Raji (cell line): Measurements from ENCODE around the gene KRTAP2-1.
"Not testable (repeated sequence)": the region's sequence is repeated elsewhere in the genome, so short reads cannot be mapped to it uniquely, and the experiment has no call there.

ENCODE experiments used
- POLR2A ChIP-seq: IDR thresholded peaks from 2 replicates; pipeline ENCODE4 v1.6.1; 2011; ENCODE audit warnings: low read depth, low read length, control low read depth; ENCODE audit not compliant: insufficient read depth

KRTAP2-1 gene

GRCh38 chr17:41020336-41020735, 26.8 kb downstream of the KRTAP2-1 start:
- TF ChIP-seq POLR2A, result no peak

- TF ChIP-seq POLR2A, result no peak
Observed at GRCh38 chr17:41019415-41019814, 27.7 kb downstream of the KRTAP2-1 start.

- TF ChIP-seq POLR2A, result no peak
Observed at GRCh38 chr17:41018541-41018940, 28.6 kb downstream of the KRTAP2-1 start.

GRCh38 chr17:41016578-41017215, 30.4 kb downstream of the KRTAP2-1 start:
- no peak for TF ChIP-seq POLR2A

- TF ChIP-seq POLR2A, result no peak
Observed at GRCh38 chr17:41015454-41015853, 31.7 kb downstream of the KRTAP2-1 start.

- no peak for TF ChIP-seq POLR2A
Observed at GRCh38 chr17:41013606-41014005, 33.5 kb downstream of the KRTAP2-1 start.

GRCh38 chr17:41013181-41013580, 33.9 kb downstream of the KRTAP2-1 start:
- TF ChIP-seq POLR2A, result no peak

GRCh38 chr17:41012326-41013120, 34.6 kb downstream of the KRTAP2-1 start:
- no peak for TF ChIP-seq POLR2A

GRCh38 chr17:41010441-41010840, 36.7 kb downstream of the KRTAP2-1 start:
- TF ChIP-seq POLR2A, result no peak

- TF ChIP-seq POLR2A, result no peak
Observed at GRCh38 chr17:41009936-41010335, 37.2 kb downstream of the KRTAP2-1 start.

- no peak for TF ChIP-seq POLR2A
Observed at GRCh38 chr17:41009301-41009760, 37.8 kb downstream of the KRTAP2-1 start.

GRCh38 chr17:41008811-41009210, 38.3 kb downstream of the KRTAP2-1 start, which contains the start of gene KRTAP3-1:
KRTAP3-1 (minus strand) TSS chr17:41009128; CDS start chr17:41009074, 54 bp downstream.
- no peak for TF ChIP-seq POLR2A

GRCh38 chr17:41004397-41004796, 42.7 kb downstream of the KRTAP2-1 start:
- TF ChIP-seq POLR2A, result no peak

GRCh38 chr17:41003926-41004325, 43.2 kb downstream of the KRTAP2-1 start:
- no peak for TF ChIP-seq POLR2A

- TF ChIP-seq POLR2A, result no peak
Observed at GRCh38 chr17:41002814-41003213, 44.3 kb downstream of the KRTAP2-1 start.

- no peak for TF ChIP-seq POLR2A
Observed at GRCh38 chr17:41001795-41002194, 45.3 kb downstream of the KRTAP2-1 start.

GRCh38 chr17:40999563-40999962, 47.6 kb downstream of the KRTAP2-1 start, which contains the start of gene KRTAP3-2:
KRTAP3-2 (minus strand) TSS chr17:40999906; CDS start chr17:40999853, 53 bp downstream.
- TF ChIP-seq POLR2A, result not testable (repeated sequence)

GRCh38 chr17:40997361-40997760, 49.8 kb downstream of the KRTAP2-1 start:
- no peak for TF ChIP-seq POLR2A
